ENCODE results near the gene AFG1L. TPM values are rescaled to one million over a fixed set of nuclear protein-coding genes. Genes with fewer than 3 reads are reported as not detected.
"Not testable (repeated sequence)": the region's sequence is repeated elsewhere in the genome, so short reads cannot be mapped to it uniquely, and the experiment has no call there.

AFG1L gene
- total RNA-seq, 1 donor from 2014 or later = 12.4 TPM

DNA sequence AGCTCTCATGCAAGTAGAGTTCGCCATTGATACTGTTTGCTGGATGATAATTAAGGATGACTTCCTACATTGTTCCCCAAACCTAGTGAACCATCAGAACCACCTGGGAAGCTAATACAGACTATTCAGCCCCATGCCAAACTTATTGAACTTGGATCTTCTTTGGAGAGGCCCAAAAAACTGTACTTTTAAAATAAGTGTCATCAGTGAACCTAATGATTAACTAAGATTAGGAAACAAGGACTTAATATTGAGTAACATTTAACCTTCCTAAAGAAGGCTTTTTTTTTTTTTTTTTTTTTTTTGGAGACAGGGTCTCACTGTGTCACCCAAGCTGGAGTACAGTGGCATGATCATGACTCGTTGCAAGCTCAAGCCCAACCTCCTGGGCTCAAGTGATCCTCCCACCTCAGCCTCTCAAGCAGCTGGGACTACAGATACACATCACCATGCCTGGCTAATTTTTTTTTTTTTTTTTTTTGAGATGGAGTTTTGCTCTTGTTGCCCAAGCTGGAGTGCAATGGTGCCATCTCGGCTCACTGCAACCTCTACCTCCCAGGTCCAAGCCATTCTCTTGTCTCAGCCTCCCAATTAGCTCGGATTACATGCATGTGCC, 241.2 kb downstream of the AFG1L start:
- ATAC-seq; DNase-seq; intact Hi-C loops (cut with micrococcal nuclease): not testable (repeated sequence)

DNA sequence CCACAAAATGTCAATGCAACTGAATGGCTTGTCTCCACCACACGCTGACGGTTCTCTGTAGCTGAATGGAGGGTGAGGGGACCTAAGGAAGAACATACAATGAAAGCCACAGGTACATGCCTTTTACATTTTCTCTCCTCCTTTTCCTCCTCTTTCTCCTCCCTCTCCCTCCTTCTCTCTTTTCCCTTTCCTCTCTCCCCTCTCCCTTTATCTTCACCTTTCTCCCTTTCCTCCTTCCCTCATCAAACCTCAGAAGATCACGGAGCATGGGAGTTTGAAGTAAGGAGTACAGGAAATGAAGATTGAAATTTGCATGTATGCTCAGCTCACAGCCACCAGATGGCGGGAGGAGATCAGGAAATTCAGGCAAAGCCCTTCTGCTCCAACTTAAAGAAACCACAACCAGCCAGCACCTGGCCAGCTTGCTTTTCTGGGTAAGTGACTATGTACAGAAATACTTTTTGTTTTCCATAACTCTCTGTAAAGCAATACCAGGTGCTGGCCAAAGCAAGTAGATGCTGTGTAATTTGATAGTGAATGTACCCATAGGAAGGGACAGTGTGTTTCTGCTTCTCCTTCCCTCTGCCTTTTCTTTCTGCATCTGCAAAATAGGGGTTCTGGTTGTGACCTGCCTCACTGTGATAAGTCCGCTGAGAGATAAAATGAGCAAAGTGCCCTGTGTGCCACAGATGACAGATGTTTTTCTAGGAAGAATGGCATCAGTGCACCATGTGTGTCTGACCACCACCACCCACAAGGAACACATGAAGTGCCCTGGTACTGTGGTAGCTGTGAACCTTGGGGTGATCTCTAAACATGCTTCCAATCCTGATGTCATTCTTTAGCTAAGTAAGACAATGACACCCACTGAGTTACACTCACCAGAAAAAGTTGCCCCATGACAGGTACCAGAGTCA, 247.2 kb downstream of the AFG1L start:
- intact Hi-C loops (cut with micrococcal nuclease) = loop anchor here (5.0 kb wide), 3 partner anchors 245 to 350 kb away; no protein-coding TSS in a partner anchor
- ATAC-seq (peak; percentile 87), DNase-seq (peak; percentile 69)

DNA sequence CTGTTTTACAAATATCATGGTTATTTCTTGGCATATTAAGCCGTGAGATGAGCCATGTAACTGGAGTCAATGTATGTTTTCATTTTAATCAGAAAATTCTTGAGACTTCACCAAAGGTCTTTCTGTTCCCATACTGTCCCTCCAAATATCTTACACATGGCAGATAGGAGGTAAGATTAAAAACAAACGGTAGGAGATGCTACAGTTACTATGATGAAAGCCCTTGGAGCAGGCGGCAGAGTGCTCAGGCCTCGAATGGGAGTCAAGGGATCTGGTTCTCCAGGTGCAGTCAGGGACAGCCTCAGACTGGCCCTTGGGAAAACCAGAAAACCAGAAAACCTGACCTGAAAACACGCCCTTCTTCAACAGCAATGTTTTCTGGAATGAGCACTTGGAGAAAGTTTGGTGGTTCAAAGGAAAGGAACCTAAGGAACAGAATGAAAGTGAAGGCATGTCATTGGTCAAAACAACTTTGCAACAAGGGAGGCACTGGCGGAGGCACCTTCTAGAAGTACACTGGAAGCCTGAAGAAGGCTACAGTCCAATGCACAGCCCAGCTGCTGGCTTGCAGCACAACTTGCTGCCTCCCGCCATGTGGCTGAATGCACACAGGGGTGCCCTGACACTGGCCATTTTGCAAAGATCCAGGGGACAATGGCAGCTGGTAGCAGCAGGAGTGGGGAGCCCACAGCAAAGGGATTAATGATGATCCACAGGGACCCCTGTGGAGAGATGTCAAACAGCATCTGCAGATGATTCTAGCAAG, 248.5 kb downstream of the AFG1L start:
- no peak for DNase-seq
- no peak for ATAC-seq
- intact Hi-C loops (cut with micrococcal nuclease) = loop anchor here (5.0 kb wide), 3 partner anchors 244 to 349 kb away; no protein-coding TSS in a partner anchor

DNA sequence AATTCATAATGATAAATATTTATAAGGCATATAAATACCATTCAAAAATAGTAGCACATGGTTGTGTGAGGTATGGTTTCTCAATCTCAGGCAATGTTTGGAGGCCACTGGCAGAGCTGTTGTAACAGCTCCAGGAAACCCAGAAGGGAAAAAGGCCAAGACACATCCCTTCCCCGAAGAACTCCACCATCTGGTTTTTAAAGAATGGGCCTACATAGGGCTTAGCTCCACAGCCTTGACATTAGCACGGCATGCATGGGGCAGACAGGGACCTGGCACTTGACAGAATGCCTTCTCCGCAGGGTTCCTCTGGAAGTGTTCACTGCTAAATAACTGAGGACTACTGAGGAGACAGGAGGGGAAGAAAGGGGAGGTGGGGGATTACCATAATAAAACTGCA, 249.8 kb downstream of the AFG1L start:
- no peak for ATAC-seq
- DNase-seq = no peak
- intact Hi-C loops (cut with micrococcal nuclease) = loop anchor here (5.0 kb wide), 3 partner anchors 243 to 348 kb away; no protein-coding TSS in a partner anchor

DNA sequence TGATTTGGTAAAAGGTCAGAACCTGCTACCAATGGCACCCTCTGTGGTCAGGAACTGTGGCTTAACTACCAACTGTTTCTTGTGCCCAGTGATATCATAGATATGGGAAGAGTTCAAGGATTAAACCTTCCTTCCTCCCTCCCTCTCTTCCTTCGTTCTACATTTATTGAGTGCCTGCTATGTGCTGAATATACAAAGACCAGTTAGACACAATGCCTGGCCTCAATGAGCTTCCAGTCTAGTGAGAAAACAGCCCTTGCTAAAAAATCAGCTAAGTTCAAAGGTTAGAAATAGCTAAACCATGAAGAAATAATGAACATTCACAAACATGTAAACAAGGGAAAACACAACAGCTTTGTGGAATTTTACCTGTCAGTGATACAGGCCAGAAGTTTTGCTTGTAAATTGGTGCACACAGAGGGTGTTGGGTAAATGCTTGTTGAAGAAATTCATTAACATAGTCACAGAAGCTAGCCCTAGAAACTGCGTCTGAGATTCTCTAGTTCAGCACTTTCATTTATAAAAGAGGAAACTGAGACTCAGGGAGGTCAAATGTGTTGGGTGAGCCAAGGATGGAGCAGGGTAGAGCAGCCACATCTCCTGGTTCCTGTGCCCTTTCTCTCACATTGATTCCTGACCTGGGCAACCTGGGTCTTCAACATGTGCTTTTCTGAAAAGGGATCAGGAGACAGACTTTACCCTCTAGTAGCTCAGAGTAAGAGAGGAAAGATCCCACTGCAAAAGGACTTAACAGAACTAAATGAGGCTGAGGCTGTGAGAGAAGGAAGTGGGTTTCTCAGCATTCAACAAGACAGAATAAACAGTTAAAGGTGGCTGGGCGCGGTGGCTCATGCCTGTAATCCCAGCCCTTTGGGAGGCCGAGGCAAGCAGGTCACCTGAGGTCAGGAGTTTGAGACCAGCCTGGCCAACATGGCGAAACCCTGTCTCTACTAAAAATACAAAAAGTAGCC, 251.5 kb downstream of the AFG1L start:
- DNase-seq (no peak), ATAC-seq (no peak)
- intact Hi-C loops (cut with micrococcal nuclease) = no loop called here

DNA sequence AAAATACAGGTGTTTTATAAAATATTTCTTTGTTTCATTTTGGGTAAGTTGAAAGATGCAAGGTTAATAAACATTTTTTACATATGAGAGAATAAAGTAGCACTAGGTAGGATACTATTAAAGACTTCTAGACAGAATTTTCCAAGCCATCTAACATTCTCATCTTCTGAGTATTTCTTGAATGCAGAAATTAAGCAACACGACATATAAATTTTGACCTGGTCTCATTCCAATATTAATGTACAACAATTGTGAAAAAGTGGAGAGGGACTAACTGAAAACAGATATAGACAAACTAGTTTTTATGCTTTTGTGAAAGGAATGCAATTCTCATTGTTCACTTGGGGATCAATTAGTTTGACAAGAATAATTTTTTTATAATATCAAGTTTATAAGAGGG, 254.4 kb downstream of the AFG1L start:
- no peak for ATAC-seq
- no peak for DNase-seq
- intact Hi-C loops (cut with micrococcal nuclease) = no loop called here

DNA sequence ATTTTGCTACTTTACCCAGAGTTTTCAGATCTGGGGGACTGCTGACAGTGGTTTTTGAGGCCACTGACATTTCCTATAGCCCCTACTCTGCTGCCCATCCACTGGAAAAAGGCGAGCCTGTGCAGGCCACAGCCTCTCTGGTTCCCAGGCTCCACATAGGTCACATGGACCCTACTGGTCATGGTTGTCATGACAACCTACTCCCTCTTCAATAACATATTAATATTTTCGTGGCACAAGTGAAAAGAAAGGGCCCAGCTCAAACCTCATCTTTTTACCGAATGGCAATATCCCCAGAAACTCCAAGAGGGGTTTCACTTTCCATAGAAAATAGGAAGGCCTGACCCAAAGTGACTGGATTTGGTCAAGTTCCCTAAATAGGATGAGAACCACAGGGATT, 254.9 kb downstream of the AFG1L start:
- no peak for DNase-seq
- no peak for ATAC-seq
- intact Hi-C loops (cut with micrococcal nuclease) = no loop called here

DNA sequence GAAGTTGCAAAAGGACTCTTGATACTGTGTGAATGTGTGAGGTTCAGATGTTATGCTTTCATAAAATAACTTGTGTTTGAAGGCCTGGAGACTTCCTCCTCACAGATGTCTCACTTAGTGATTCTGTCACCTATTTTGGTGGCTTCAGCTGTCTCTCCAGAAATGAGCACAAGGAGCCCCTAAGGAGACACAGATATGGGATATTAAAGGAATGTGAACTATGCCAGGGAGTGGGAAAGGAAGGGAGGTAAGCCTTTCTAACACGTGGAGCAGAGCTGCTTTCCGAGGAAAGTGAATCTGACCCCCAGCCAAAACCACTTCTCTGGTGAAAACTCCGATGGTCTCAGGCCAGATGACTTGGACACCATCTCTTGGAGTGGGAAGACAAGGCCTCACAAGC, 255.4 kb downstream of the AFG1L start:
- ATAC-seq (no peak), DNase-seq (no peak)
- intact Hi-C loops (cut with micrococcal nuclease) = no loop called here

DNA sequence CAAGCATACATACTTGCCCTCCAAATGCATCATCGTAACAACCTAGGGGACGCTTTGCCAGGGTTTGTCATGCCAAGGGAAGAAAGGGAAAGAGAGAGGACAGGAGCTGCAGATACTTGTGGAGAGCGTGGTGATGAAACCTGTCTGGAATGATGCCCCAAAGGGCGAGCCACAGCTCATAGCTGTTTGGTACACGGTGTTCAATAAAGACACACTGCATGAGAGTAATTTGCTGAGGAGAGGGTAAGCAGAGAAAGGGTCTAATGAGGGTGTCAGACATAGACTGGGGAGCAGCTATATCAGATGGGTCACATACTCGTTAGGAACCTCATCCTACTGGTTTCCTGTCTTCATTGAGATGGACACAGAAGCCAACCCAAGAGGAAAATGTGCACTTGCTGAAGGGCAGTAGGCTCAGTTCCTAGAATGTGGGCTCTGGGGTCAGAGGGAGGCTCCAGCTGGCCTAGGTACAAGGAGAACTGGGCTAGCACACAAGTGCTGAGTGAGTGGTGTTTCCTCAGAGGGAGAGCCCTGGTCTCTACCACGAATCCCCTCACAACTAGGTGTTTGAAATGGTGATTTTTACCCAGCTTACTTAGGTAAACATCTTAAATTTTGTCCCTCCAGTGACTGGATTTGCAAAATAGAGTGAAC, 260.7 kb downstream of the AFG1L start:
- DNase-seq (peak; percentile 76), ATAC-seq (peak; percentile 19)

DNA sequence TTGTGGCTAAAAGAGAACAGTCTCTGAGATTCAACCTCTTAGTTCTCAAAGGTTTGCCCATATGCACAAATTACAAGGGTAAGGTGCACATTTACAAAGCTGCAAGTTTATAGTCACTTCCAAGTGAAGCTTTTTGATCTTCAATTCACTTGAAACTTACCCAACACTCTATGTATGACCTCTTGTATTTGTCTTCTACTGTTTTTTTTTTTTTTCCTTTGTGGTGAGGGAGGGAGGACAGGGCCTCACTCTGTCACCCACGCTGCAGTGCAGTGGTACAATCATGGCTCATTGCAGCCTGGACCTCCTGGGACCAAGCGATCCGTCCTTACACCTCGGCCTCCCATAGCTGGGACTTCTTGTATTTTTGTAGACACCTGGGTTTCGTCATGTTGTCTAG, 261.4 kb downstream of the AFG1L start:
- no peak for DNase-seq
- intact Hi-C loops (cut with micrococcal nuclease) = loop anchor here (5.0 kb wide), 2 partner anchors 226 to 521 kb away; no protein-coding TSS in a partner anchor
- ATAC-seq = no peak

More for the DNA sequence above, 260.7 kb downstream of the AFG1L start:
- intact Hi-C loops (cut with micrococcal nuclease) = loop anchor here (5.0 kb wide), 2 partner anchors 227 to 522 kb away; no protein-coding TSS in a partner anchor

DNA sequence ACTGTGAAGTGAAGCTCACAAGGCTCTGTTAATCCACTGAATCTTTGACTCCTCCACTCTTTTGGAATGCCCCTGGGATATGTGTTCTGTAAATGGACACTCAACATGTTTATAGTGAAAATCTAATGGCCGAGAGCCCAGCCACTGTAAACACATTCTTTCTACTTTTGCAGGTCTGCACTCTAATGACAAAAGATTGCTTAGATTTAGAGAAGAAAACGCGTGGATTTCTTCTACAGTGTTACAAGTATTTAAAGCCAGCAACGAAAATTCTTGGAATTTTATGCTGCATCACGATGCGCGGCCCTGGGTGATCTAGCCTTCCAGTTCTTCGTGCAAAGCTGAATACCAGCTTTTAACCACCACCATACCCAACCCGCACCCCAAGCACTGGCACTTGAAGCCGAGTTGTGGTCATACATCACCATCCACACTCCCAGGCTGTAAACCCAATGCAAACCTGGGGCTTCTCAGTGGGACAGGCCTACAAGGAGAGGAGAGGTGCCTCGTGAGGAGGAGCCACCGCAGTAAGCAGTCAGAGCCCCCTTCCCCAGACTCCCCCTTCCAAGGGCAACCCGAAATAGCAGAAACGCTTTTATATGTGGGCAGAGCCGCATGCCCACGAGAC, 262.1 kb downstream of the AFG1L start:
- DNase-seq (no peak), ATAC-seq (no peak)
- intact Hi-C loops (cut with micrococcal nuclease) = loop anchor here (5.0 kb wide), 2 partner anchors 225 to 520 kb away; no protein-coding TSS in a partner anchor

DNA sequence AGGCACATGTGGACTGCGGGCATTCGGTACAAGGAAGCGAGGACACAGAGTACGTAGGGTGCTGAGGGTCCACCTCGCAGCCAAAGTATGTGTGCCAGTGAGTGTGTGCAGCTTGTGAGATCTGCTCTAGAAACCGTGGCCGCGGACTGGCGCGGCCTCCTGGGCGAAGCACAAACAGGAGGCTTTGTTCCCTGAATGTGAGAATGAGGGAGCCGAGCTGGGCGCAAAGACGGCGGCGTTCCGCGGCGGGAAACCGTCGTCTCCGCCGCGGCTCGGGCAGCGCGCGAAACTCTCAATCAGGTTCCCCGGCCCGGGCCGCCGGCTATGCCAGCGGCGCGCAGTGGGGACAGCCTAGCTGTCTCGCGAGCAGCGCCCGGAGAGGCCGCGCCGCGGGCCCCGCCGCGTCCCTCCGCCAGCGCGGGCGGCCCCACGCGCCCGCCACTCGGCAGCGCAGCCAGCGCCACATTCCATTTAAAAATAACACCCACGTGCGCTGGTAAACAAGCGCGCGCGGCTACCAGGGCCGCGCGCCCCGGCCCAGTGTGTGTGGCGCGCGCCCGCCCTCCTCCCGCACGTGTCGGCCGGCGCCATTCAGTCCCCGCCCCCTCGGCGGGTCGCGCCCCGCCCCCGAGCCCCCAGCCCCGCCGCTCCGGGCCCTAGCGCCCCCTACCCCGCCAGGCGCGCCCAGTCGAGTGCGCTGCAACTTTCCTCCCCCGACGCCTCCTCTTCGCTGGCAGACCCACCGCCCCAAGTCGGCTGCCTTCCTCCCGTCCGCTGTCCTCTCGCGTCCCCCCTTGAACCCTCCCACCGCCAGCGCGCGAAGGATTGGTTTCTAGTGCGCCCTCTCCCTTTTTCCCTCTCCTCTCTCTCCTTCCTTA, 262.9 kb downstream of the AFG1L start:
- ATAC-seq = peak; percentile 42
- intact Hi-C loops (cut with micrococcal nuclease) = loop anchor here (5.0 kb wide), 2 partner anchors 225 to 520 kb away; no protein-coding TSS in a partner anchor

DNA sequence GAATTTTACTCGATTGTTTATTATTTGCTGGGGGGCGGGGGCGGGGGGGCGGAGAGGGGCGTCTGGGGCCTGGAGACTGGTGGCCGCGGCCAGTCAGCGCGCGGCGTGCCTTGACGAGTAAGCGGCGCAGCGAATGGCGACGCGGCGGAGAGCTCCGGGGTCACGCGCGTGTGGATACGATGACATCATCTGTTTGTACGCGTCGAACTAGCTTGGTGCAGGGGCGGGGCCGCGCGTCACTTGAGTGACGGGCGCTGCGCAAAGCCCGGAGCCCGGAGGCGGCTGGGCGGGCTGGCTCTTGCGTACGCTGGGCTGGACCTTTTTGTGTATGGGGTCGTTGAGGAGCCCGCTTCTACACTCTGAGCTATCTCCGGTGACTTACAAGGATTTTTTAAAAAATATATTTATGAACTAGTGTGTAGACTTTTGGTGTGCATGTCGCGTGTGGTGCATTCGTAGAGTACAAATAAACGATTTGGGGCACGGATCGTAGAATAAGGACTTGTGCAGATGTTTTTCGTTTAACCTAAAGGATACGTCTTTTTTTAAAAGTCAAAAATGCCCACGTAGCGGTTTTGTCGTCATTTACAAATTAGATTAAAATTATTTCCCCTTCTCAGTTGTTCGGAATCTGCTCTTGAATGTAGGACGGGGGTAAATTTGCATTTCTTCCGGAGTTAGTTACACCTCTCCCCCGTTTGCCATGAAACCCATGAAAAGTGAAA, 263.7 kb downstream of the AFG1L start:
- ATAC-seq = peak; percentile 62
- intact Hi-C loops (cut with micrococcal nuclease) = loop anchor here (5.0 kb wide), 2 partner anchors 224 to 519 kb away; no protein-coding TSS in a partner anchor

More for the DNA sequence above, 262.9 kb downstream of the AFG1L start:
- peak; percentile 91 for DNase-seq

DNA sequence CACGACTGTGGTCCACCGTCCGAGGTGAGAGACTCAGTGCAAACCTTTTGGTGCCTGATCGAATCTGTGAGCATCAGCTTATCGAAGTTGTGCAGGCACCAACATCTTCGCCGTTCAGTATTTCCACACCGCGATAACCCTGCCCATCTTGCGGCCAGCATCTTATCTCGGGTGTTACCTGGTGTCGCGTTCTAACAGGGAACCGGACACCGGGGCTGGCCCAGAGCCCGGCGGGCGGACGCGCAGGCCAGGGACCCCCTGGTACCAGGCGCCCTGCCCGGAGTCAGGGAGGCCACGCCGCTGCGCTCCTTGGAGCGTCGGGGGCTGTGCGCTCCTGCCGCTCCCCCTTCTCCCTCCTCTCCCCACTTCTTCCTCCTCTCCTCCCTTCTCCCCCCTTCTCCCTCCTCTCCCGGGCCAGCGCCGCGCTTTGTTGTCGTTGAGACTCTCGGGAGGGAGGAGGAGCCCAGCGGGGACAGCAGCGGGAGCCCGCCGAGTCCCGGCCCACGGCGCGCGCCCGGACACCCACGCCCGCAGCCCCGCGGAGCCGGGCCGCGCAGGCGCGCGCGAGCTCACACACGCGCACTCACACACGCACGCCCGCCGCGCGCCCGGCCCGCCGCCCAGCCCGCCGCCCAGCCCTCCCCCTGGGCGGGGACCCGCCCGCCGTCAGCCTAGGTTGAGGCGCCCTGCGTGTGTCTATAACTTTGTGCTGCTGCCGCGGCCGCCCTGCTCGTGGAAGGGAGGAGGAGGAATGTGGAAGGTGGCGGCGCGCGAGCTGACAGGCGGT, 264.4 kb downstream of the AFG1L start:
- ATAC-seq (peak; percentile 62), DNase-seq (peak; percentile 97)
- intact Hi-C loops (cut with micrococcal nuclease) = loop anchor here (5.0 kb wide), 2 partner anchors 223 to 518 kb away; no protein-coding TSS in a partner anchor

More for the DNA sequence above, 263.7 kb downstream of the AFG1L start:
- DNase-seq = peak; percentile 99
